H1 (cell line): ENCODE measurements around the gene LGALSL. TPM values are rescaled to one million over a fixed set of nuclear protein-coding genes. Genes with fewer than 3 reads are reported as not detected.
A peak's percentile ranks its signal among the peaks of the same experiment; 100 is the strongest.

Experiments
- CTCF ChIA-PET: fragments of 300-600 bp; sonication (Branson Sonifier 250); formaldehyde crosslinking; loops from one replicate; lab custom pipeline; 2021; ENCODE audit not compliant: partially characterized antibody; lab: Charles Lee
- POLR2A ChIA-PET: fragments of 300-600 bp; sonication (Branson Sonifier 250); formaldehyde crosslinking; loops from one replicate; lab custom pipeline; 2021; ENCODE audit warnings: inconsistent platforms; ENCODE audit not compliant: partially characterized antibody; lab: Charles Lee
- DNase-seq, 2 experiments: peaks; one replicate each; pipeline versions ENCODE4 v3.0.0 to v3.0.0-alpha.2; 2010 to 2022; ENCODE audit warnings: low spot score in 2 of 2, low read depth in 1 of 2, mixed read lengths in 1 of 2
- FAIRE-seq: peaks from 2 replicates; lab custom pipeline; 2011; peaks lifted over from hg19 to GRCh38; lab: Jason Lieb, UNC
- H2AFZ ChIP-seq: 2 replicates; pipeline ENCODE4 v1.8.1; 2012; ENCODE audit warnings: low read length, inconsistent platforms
- H2AK5ac ChIP-seq: 2 replicates; pipeline ENCODE4 v1.6.1; 2013; ENCODE audit warnings: low read depth, low read length
- H2BK120ac ChIP-seq: replicated peaks from 2 replicates; pipeline ENCODE3; 2013; ENCODE audit warnings: low read depth, low read length, inconsistent platforms
- H2BK12ac ChIP-seq: 2 replicates; pipeline ENCODE4 v1.6.1; 2013; ENCODE audit warnings: low read depth, low read length
- H2BK15ac ChIP-seq: 2 replicates; pipeline ENCODE4 v1.6.1; 2013; ENCODE audit warnings: low read length
- H2BK20ac ChIP-seq: 2 replicates; pipeline ENCODE4 v1.6.1; 2013; ENCODE audit warnings: low read length
- H2BK5ac ChIP-seq: 2 replicates; pipeline ENCODE4 v1.6.1; 2013; ENCODE audit warnings: low read depth, low read length
- H3K14ac ChIP-seq: 2 replicates; pipeline ENCODE4 v1.6.1; 2013; ENCODE audit warnings: inconsistent platforms; ENCODE audit not compliant: insufficient read length
- H3K18ac ChIP-seq: 2 replicates; pipeline ENCODE4 v1.6.1; 2013; ENCODE audit warnings: low read length; ENCODE audit errors: extremely low read depth
- H3K23ac ChIP-seq: 2 replicates; pipeline ENCODE4 v1.6.1; 2013; ENCODE audit warnings: inconsistent platforms; ENCODE audit not compliant: insufficient read length
- H3K23me2 ChIP-seq: 2 replicates; pipeline ENCODE4 v1.6.1; 2013; ENCODE audit warnings: low read depth, low read length
- H3K27ac ChIP-seq: 2 replicates; pipeline ENCODE4 v1.6.1; 2011; ENCODE audit warnings: low read depth, low read length, inconsistent platforms
- H3K27me3 ChIP-seq, 4 experiments: replicated peaks in 1 of 4; 1 replicate in 1 of 4; 2 replicates in 3 of 4; pipeline versions ENCODE4 v1.6.1 to v1.8.1; 2011 to 2013; ENCODE audit warnings: low read length in 3 of 4, mild to moderate bottlenecking in 3 of 4, inconsistent platforms in 2 of 4, mixed read lengths in 2 of 4, moderate library complexity in 1 of 4; ENCODE audit not compliant: control insufficient read depth in 3 of 4, insufficient read depth in 3 of 4; ENCODE audit errors: extremely low read depth in 1 of 4
- H3K36me3 ChIP-seq, 4 experiments: 2 replicates each; pipeline versions ENCODE4 v1.6.1 to v1.8.1; 2011 to 2013; ENCODE audit warnings: mild to moderate bottlenecking in 4 of 4, low read length in 3 of 4, moderate library complexity in 2 of 4, control low read depth in 1 of 4, inconsistent platforms in 1 of 4; ENCODE audit not compliant: insufficient read depth in 4 of 4, control insufficient read depth in 2 of 4
- H3K4ac ChIP-seq: replicated peaks from 2 replicates; pipeline ENCODE3; 2013; ENCODE audit warnings: low read length, low read depth, mixed read lengths, inconsistent platforms; ENCODE audit not compliant: insufficient read length
- H3K4me1 ChIP-seq, 4 experiments: replicated peaks in 1 of 4; 1 replicate in 1 of 4; 2 replicates in 3 of 4; pipeline versions ENCODE4 v1.6.1 to v1.8.1; 2011 to 2013; ENCODE audit warnings: low read length in 3 of 4, inconsistent platforms in 2 of 4, mixed read lengths in 1 of 4; ENCODE audit not compliant: insufficient read depth in 4 of 4, control insufficient read depth in 3 of 4
- H3K4me2 ChIP-seq, 2 experiments: 2 replicates each; pipeline versions ENCODE4 v1.6.1 to v1.8.1; 2011 to 2013; ENCODE audit warnings: low read depth in 2 of 2, low read length in 2 of 2, control low read depth in 1 of 2, inconsistent platforms in 1 of 2, mild to moderate bottlenecking in 1 of 2; ENCODE audit not compliant: insufficient read depth in 1 of 2
- H3K4me3 ChIP-seq, 4 experiments: fragments of 200-600, 300-600 bp in 1 of 4; sonication (generic), shearing (Covaris generic), sonication (Bioruptor Twin) in 1 of 4; 2 replicates each; pipeline versions ENCODE4 v1.5.1 to v1.8.1; 2011 to 2016; ENCODE audit warnings: low read length in 4 of 4, low read depth in 3 of 4, control low read depth in 2 of 4, inconsistent platforms in 2 of 4, mild to moderate bottlenecking in 2 of 4, mixed read lengths in 1 of 4, moderate library complexity in 1 of 4; ENCODE audit not compliant: insufficient read depth in 2 of 4; ENCODE audit errors: extremely low read depth in 1 of 4
- H3K56ac ChIP-seq: replicated peaks from 2 replicates; pipeline ENCODE3; 2013; ENCODE audit warnings: low read depth, mild to moderate bottlenecking, mixed read lengths, low read length, inconsistent platforms; ENCODE audit not compliant: insufficient read length
- H3K79me1 ChIP-seq: 2 replicates; pipeline ENCODE4 v1.6.1; 2013; ENCODE audit warnings: low read depth, low read length, control low read depth
- H3K79me2 ChIP-seq, 2 experiments: 2 replicates each; pipeline versions ENCODE4 v1.6.1 to v1.8.1; 2012 to 2013; ENCODE audit warnings: low read length in 2 of 2, mild to moderate bottlenecking in 2 of 2, inconsistent platforms in 1 of 2; ENCODE audit not compliant: insufficient read depth in 2 of 2, control insufficient read depth in 1 of 2
- H3K9ac ChIP-seq, 4 experiments: replicated peaks in 1 of 4; 1 replicate in 1 of 4; 2 replicates in 3 of 4; pipeline versions ENCODE4 v1.6.1 to v1.8.1; 2011 to 2013; ENCODE audit warnings: low read depth in 3 of 4, low read length in 3 of 4, control low read depth in 2 of 4, mild to moderate bottlenecking in 2 of 4, moderate library complexity in 2 of 4, inconsistent platforms in 1 of 4; ENCODE audit errors: extremely low read depth in 1 of 4
- H3K9me3 ChIP-seq, 2 experiments: 2 replicates each; pipeline versions ENCODE4 v1.6.1 to v1.8.1; 2012 to 2013; ENCODE audit warnings: mild to moderate bottlenecking in 2 of 2, moderate library complexity in 2 of 2, control low read depth in 1 of 2, inconsistent platforms in 1 of 2, low read depth in 1 of 2, low read length in 1 of 2, mixed read lengths in 1 of 2; ENCODE audit not compliant: insufficient read depth in 2 of 2
- H4K20me1 ChIP-seq, 2 experiments: replicated peaks in 1 of 2; 2 replicates each; pipeline versions ENCODE3 to v1.8.1; 2011 to 2013; ENCODE audit warnings: inconsistent platforms in 2 of 2, low read length in 2 of 2, mild to moderate bottlenecking in 1 of 2; ENCODE audit not compliant: insufficient read depth in 2 of 2, control insufficient read depth in 1 of 2
- H4K5ac ChIP-seq: 2 replicates; pipeline ENCODE4 v1.6.1; 2013; ENCODE audit warnings: low read length, low read depth, mixed read lengths, inconsistent platforms; ENCODE audit not compliant: insufficient read length
- H4K8ac ChIP-seq: 2 replicates; pipeline ENCODE4 v1.8.0; 2013; ENCODE audit warnings: mild to moderate bottlenecking, moderate library complexity, low read length, inconsistent platforms; ENCODE audit not compliant: insufficient read depth; ENCODE audit errors: extremely low read depth
- H4K91ac ChIP-seq: replicated peaks from 2 replicates; pipeline ENCODE3; 2013; ENCODE audit warnings: low read length, mixed read lengths, inconsistent platforms; ENCODE audit not compliant: insufficient read length
- RFX5 ChIP-seq: IDR thresholded peaks from 2 replicates; pipeline ENCODE4 v1.6.1; 2011; ENCODE audit warnings: low read depth, low read length, improper control_type of control experiment, borderline replicate concordance
- WGBS, 2 experiments: shearing (Covaris generic) in 1 of 2; methylation state at CpG; one replicate each; pipeline versions ENCODE4 v1.1.6 to v1.1.7; 2013 to 2015; ENCODE audit warnings: low lambda C conversion rate in 2 of 2, mixed read lengths in 2 of 2, inconsistent platforms in 1 of 2, low coverage in 1 of 2, missing lambda C conversion rate in 1 of 2; ENCODE audit not compliant: insufficient replicate concordance in 2 of 2, insufficient coverage in 1 of 2, insufficient read length in 1 of 2; ENCODE audit errors: extremely low coverage in 1 of 2, missing lambda C conversion rate in 1 of 2; 5-methylcytosine and 5-hydroxymethylcytosine counted together
- polyA plus RNA-seq, 7 experiments: library from polyadenylated mRNA; depleted of rRNA in 3 of 7; stranded (reverse) in 5 of 7; unstranded in 2 of 7; fragments of >200 nt in 5 of 7; fragments of 200-250 nt in 2 of 7; gene quantifications; 1 replicate in 5 of 7; 2 replicates in 1 of 7; 4 replicates in 1 of 7; pipeline versions ENCODE4 v1.2.1 to v1.2.3, GENCODE V29; 2011 to 2013; ENCODE audit warnings: missing spikeins in 2 of 7, mixed read lengths in 2 of 7
- total RNA-seq: library from RNA; stranded (reverse); fragmentation: NEBNext Ultra II Directional; extraction: Animal tissue kit (Norgen Biotek cat#: 25700); gene quantifications from 2 replicates; pipeline ENCODE4 v1.2.1, GENCODE V29; 2021
- TF ChIP-seq, protein P1 (sequence below), 3 experiments: IDR thresholded peaks; 1 replicate in 2 of 3; 2 replicates in 1 of 3; pipeline versions ENCODE4 v1.5.1 to v1.6.1; 2011; ENCODE audit warnings: low read length in 3 of 3, mild to moderate bottlenecking in 3 of 3, inconsistent platforms in 2 of 3, low read depth in 1 of 3, moderate library complexity in 1 of 3; ENCODE audit not compliant: insufficient read depth in 1 of 3; ENCODE audit errors: control extremely low read depth in 1 of 3

Gene LGALSL
- total and polyA plus RNA-seq, 2 of the 8 experiments (the other 6 are each of a cell fraction or from before 2014, with no cell fraction given), result 13.6 to 32.3 TPM

DNA sequence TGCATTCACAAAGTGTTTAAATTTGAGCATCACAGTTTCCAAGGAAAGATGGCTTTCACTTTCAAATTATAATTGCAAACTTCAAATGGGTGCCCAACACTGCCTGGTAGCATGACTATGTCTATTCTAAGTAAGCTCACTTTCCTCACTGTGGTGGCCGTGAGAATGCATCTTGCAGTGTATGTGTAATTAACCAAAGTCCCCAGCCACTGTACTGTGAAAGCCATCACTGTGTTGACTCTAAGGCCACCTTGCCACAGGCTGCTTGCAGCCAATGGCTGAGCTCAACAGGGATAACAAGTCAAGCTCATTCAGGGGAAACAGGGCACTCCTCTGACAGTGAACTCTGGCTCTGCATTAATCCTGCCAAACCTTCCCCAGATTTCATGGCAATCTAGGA is 43.3 kb upstream of the LGALSL start:
- Histone ChIP-seq H3K4ac (no peak overlapping the region), H3K9me3 (no peaks in the 10 kb centered on the region), H4K20me1 (peaks cover 0 to 2% of the 10 kb centered on the region in 2 experiments), H2AK5ac (no peak overlapping the region), H3K23ac (no peak overlapping the region), H2AFZ (no peak overlapping the region), H4K8ac (no peak overlapping the region), H3K18ac (no peak overlapping the region), H3K56ac (no peak overlapping the region), H2BK15ac (no peak overlapping the region), H3K4me1 (peaks cover 0 to 5% (median 1%) of the 10 kb centered on the region in 4 experiments; a peak in 2 of 7 replicates), H3K14ac (no peak overlapping the region), H3K27ac (no peak overlapping the region), H3K4me2 (no peak overlapping the region), H3K79me2 (no peaks in the 10 kb centered on the region), H3K79me1 (no peaks in the 10 kb centered on the region), H3K36me3 (no peaks in the 10 kb centered on the region), H3K23me2 (no peaks in the 10 kb centered on the region), H4K5ac (no peak overlapping the region), H3K4me3 (no peak overlapping the region), H2BK20ac (no peak overlapping the region), H2BK120ac (no peak overlapping the region), H3K9ac (no peak overlapping the region), H3K27me3 (no peaks in the 10 kb centered on the region), H2BK12ac (no peak overlapping the region), H2BK5ac (no peak overlapping the region), H4K91ac (no peak overlapping the region)
- FAIRE-seq, result no peak
- TF ChIP-seq RFX5, result no peak
- TF ChIP-seq, protein P1, sequence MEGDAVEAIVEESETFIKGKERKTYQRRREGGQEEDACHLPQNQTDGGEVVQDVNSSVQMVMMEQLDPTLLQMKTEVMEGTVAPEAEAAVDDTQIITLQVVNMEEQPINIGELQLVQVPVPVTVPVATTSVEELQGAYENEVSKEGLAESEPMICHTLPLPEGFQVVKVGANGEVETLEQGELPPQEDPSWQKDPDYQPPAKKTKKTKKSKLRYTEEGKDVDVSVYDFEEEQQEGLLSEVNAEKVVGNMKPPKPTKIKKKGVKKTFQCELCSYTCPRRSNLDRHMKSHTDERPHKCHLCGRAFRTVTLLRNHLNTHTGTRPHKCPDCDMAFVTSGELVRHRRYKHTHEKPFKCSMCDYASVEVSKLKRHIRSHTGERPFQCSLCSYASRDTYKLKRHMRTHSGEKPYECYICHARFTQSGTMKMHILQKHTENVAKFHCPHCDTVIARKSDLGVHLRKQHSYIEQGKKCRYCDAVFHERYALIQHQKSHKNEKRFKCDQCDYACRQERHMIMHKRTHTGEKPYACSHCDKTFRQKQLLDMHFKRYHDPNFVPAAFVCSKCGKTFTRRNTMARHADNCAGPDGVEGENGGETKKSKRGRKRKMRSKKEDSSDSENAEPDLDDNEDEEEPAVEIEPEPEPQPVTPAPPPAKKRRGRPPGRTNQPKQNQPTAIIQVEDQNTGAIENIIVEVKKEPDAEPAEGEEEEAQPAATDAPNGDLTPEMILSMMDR (IDR thresholded peaks at IDR 0.05; ENCODE audit: control extremely low read depth in 1 of 3, insufficient read depth in 1 of 3, low read depth in 1 of 3, low read length in 3 of 3), result peak in 1 of 3 experiments; percentile 15; a peak in 1 of 4 replicates
- no peak for DNase-seq
- WGBS, 2 experiments, result 89% methylated on average over 1 of the region's 1 CpG; no CpG with 5 or more reads in 1 of the 2 experiments
- ChIA-PET POLR2A (interaction anchor here (1.0 kb wide), 1 partner anchor 36 kb away, joined by 3 read pairs; no protein-coding TSS in a partner anchor), CTCF (interaction anchor here (0.5 to 1.6 kb wide), 5 partner anchors 9 to 804 kb away, joined by 3 to 7 read pairs (median 3); no protein-coding TSS in a partner anchor)
